Dedifferentiated amniotic fluid mesenchymal stem cell (primary cell): Measurements from ENCODE around the gene LSM3.

Experiments used
- DNase-seq: peaks from one replicate; pipeline ENCODE4 v3.0.0-alpha.2; 2016; ENCODE audit errors: extremely low spot score

LSM3 gene

DNA sequence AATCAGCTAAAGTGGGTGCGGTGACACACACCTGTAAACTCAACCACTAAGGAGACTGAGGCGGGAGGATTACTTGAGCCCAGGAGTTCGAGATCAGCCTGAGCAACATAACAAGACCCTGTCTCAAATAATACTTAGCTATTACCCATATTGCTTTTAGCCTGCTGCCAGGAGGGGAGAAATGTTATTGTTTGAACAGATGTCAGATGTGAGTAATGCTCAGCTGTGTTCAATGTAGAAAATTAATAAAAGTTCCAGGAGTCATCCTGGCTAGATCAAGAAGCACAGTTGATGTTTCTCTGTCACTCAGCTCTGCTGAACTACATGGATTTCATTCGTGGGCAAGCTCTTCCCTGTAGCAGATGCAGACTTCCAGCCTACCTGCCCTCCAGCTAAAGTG lies 22.2 kb downstream of the LSM3 start:
- no peak for DNase-seq

DNA sequence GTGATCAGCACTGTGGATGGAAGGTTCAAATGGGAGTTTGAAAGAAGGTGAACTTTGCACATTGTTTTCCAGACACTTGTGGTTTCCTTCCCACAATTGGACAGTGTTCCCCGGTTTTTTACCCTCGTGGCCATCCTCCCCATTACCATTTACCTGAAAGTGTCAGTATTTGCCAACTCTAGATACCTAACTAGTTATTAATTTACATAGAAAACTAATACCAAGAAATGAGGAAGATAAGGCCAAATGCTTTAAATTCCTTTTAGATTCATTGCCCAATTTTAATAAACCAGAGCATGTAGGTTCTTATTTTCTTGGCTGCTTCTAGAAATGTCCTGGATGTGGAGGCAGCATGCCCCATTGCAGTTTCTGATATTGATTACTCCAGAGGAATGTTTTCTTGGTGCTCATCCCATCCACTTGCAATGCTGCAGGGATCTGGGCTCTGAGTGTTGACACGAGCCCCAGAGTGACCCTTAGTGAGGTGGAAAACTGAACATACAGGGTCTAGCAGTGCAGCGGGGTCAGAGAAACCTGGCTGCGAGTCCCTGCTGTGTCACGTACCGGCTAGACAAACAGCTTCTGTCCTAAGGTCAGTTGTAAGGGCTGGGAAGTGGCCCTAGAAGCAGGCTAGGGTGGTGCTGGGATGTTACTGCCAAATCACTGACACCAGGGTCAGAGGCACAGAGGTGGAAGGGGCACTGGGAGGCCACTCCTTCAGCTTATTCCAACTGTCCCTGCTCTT lies 23.5 kb downstream of the LSM3 start:
- no peak for DNase-seq

DNA sequence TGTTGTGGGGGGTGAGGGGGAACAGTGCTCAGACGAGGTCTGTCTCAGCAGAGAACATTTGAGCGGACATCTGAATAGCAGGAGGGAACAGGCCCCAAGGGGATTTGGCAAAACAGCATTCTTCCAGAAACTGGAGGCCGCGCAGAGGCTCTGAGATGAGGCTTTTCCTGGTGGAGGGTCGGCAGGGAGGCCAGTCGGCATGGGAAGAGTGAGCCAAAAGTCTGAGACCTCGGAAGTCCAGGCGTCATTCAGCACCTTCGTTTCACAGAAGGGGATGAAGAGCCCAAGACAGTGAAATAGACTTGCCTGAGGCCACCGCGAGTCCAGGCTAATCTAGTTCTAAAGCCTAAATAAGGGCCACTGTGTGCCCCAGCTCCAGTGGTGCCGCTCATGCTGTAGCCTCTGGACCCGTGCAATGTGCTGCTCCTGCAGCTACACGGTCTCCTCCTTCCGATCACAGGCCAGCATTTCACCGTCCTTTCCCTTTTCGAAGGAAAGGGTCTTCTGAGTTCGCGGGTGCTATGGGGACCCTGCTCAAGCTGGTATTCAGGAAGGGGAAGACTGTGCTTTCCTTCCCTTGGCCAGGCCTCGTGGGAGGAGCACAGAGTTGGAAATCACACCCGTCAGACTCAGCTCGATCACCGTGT lies 24.4 kb downstream of the LSM3 start:
- no peak for DNase-seq

DNA sequence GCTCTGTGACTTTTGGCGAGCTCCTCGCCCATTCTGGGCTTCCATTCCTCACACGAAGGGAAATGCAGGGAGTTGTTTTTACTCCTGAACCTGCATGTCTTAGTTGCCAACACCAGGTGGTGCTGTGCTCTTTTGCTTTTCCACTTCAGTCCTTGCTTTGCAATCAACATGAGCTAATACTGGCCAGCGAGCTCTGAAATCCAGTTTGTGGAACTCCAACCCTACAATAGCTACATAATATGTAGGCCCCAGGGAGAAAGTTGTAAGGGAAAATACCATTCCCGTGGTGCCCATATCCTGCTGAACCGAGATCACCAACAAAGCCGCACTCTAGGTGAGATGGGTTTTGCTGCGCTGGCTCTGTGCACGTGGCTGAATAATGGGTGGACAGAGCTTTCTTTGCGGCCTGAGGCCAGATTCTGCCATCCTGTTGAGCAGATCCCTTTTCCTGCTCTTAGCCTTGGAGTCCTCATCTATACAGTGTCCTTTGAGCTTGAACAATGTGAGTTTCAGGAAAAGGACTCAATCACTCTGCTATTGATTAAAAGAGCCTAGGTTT lies 25.0 kb downstream of the LSM3 start:
- peak; percentile 91 for DNase-seq

DNA sequence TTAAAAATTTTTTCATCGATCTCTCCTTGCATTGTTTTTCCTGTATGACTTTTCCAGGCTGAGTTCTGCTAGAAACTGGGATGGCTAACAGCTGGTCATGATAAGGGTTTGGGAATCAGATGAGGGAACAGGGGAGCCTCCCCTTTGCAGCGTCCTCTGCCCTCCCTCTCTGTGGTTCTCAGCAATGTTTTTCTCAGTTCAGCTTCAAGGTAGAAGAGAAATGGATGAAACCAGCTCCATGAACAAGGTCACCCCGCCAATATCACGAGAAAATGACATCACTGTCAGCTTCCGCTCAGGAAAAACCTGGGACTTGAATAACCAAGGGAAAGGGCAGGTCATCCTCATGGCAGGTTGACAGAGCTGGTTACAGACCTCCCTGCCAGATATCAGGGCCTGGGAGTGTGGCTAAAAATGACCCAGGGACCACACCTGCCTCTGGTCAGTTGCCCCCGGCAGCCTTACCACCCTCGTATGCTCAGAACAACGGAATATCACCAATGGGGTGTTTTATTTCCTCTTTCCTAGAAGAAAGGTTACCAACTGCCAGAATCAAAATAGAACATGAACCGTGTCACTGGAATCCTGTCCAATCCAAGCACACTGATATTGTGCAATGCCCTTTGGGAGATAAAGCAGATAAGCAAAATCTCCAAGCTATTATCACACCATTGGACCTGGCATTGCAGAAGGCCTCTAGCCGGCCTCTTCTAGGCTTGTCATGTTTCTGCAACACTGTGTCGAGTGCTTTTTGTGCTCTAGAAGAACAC lies 26.1 kb downstream of the LSM3 start:
- DNase-seq, result no peak

DNA sequence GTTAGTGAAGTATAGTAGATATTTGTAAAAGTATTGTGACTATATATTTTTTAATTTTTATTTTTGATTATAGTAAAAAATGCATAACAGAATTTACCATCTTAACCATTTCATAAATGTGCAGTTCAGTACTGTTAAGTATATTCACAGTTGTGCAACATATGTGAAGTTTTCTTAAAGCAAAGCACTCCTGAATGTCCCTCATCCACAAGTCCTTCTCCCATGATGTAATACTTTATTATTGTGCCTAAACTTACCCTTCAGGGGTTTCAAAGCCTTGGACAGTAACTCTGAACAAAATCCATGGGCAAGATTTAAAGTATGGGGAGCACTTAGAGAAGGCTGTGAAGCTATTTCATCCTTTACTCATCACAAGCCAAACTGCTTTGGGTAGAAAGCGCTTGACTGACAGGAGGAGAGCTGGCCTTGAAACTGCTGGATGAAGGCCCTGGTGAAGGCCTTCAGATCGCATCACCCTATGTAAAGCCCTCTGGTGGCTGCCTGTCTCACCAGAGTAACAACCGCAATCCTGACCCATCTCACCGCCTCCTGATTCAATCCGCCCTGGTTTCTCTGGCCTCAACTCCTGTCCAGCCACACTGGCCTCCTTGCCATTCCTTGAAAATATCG lies 28.0 kb downstream of the LSM3 start:
- no peak for DNase-seq

DNA sequence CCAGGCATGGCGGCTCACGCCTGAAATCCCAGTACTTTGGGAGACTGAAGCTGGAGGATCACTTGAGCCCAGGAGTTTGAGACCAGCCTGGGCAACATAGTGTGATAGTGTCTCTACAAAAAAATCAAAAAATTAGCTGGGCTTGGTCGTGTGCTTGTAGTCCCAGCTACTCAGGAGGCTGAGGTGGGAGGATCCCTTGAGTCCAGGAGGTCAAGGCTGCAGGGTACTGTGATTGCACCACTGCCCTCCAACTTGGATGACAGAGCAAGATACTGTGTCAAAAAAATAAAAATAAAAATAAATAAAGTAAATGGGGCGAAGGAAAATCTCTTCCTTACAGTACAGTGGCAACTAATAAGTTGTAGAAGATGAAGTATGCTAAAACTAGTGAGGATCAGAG lies 29.6 kb downstream of the LSM3 start:
- DNase-seq, result no peak

DNA sequence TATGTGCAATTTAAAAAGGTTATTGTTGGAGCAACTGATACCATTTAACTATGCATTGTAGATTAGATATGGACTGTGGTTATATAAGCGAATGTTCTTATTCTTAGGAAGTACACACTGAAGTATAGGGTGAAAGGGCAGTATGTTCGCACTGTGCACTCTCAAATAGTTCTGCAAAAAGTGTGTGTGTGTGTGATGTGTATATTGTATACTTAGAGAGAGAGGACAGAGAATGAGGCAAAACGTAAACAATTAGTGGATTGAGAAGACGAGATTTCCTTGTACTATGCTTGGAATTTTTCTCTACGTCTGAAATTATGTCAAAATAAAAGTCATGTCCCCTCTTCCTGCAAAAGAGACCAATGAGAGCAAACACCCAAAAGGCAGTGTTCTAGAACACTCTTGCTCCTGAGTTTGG lies 30.4 kb downstream of the LSM3 start:
- peak; percentile 44 for DNase-seq

DNA sequence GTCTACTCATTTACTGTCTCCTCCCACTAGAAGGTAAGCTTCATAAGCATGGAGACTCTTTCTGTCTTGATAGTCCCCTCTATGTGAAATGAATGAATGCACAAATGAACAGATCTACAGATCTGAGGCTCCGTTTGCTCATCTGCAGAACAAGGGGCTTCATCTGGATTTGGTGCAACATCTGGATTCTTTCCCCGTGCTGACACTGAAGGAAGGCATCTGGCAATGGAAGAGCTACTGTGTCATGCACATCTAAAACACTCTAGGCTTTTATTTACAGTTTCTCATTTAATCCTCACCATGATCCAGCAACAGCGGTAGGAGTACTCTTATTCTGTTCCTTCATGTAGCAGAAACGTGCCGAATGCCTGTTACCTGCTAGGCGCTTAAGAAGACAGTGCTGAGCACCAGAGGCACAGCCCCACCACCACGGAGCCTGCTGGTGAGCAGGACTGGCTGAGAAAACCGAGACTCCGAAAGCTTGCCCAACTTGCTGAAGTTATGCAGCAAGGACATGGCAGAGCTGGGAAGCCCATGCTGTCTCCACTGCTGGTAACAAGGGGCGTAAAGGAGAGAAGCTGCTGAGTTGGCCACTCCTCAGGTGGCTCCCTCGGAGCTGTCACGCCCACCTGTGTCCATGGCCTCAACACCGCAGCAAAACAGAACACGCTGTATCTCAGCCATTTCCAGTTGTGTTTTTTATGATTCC lies 31.1 kb downstream of the LSM3 start:
- no peak for DNase-seq

DNA sequence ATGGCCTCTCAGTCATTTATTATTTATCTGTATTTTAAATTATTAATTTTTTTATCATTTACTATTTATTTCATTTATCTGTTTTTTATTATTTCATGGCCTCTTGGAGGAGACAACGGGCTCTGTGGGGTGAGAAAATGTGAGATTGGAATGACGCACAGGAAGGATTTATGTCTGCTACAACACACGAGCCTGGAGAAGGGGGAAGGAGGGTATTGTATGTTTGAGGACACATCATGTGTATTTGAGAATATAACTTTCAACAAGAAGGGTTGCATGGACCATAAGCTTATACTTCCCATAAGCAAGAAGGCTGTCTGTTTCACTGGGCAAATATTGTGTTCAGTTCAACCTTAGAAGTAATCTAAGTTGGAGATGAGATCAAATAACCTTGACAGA lies 31.7 kb downstream of the LSM3 start:
- no peak for DNase-seq

DNA sequence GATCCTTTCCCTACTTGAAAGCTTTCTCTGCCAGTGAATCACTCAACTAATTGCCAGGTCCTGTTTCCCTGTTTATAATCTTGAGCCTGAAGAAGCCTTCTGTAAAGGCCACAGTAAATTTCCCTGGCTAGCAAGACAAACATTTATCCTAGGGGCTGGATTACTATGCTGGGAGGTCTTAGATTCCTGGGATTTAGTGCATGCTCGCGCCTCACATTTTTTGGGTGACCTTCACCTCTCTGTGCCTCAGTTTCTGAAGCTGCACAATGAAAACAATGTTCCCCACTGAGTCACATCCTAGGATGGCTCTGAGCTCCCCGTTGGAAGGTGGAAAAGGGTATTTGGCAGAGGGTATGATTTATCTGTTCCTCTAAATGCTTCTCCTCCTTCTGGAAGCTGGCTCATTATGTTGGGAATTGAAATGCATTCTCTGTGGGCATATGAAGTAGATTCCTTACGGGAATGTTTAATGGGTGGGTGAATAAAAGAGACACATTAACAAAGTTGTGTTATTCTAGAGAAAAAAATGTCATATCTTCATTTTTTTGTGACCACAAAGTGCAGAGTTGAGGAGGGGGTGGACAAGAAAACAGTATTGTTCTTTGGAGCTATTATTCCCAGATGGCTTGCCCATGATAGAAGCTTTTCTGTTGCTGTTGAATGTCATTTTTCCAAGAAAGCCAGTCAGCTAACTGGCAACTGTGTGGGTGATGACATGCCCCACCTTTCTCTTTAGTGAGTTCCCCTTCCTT lies 32.4 kb downstream of the LSM3 start:
- peak; percentile 42 for DNase-seq

DNA sequence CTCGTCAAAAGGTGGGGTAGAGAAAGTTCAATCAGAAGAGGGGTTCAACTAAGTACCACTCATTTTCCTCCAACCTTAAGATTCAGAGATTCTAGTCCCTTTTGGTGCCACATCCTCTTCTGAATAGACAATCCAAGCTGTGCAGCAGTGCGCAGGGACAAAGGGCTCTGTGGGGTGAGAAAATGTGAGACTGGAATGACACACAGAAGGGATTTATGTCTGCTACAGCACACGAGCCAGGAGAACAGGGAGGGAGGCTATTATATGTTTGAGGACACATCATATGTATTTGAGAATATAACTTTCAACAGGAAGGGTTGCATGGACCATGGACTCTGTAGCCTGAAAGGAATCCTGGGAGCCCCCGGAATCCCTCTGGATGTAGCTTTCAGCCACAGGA lies 33.0 kb downstream of the LSM3 start:
- no peak for DNase-seq

DNA sequence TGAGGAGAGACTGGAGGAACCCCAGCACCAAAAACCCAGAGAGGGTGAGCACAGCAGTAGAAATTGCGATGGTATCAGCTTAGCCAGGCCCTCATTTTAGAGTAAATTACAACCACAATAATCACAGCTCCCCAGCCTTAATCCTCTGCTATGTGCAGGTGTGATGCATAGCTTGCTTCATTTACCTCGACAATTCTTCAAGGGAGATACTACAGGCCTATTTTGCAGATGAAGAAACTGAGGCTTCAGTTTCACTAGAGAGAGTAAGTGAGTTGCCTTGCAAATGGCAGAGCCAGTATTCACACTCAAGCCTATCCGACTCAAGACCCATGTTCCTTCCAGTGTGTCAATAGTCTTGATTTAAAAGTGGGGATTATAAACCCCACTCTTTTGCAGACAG lies 33.4 kb downstream of the LSM3 start:
- DNase-seq, result no peak

DNA sequence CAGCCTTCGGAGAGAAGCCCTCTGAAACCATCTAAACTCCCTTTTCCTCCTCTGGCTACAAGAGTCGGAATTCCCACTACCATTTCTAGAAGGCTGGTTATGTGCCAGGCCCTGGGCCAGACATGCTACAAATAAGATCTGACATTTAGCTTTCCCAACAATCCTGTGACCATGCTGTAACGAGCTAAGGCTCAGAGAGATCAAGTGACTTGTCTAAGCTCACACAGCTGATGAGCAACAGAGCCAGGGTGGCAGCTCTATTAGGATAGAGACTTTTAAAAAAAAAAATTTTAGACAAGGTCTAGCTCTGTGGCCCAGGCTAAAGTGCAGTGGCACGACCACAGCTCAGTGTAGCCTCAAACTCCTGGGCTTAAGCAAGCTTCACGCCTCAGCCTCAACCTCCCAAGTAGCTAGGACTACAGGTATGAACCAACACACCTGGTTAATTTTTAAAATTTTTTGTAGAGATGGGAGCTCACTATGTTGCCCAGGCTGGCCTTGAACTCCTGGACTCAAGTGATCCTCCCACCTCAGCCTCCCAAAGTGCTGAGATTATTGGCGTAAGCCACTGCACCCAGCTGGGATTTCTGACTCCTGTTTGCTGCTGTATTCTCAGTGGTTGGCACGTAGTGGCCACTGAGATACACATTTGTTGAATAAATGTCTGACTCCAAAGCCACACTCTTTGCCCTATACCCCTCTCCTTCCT lies 34.6 kb downstream of the LSM3 start:
- no peak for DNase-seq

DNA sequence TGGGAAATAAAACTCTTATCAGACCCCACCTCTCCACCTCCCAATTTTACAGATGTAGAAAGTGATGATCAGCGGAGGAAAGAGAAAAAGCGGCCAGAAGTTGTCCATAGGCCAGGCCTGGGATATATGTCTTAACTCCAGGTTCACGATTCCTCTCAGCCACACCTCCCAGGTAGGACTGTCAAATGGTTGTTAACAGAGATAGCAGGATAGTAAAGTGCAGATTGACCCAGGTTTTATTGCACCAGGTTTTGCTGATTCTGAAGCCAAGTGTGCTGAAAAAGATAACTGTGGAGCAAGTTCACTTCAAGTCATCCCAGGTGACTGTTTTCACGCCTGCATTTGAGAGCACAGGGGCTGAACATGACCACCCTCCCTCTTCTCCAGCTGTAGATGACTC lies 36.1 kb downstream of the LSM3 start:
- DNase-seq, result no peak

DNA sequence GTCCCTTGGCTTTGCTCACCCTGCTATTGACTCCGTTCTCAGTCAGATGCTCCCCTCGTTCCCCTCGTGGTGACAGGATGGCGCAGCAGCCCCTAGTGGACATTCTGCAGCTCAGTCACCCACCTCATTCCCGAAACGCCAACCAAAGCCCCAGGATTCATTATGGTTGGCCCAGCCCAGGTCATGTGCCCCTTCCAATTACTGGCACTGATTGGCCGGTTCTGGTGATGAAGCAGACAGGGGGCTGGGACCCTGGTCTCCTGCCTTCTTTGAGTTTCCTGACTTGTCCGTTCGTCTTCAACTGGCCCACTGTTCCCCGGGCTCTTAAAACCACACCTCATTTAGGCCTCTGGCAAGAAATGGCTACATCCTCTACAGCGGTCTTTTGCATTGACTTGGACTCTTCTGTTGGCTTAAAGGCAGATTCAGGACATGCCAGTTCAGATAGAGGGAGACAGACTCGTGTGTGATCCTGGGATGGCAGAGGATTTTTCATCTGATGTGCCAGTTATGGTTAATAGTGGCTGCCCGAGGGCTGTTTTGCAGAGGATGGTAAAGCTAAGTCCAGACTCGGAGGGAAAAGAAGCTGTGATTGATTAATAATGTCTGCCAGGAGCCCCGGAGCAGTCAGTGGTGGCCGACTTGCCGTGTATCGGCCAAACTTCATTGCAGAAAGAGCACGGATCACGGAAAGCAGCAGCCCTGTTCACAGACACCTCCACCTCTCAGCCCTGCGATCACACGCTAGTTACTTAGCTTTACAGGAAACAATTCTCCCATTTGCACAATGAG lies 37.8 kb downstream of the LSM3 start:
- no peak for DNase-seq

DNA sequence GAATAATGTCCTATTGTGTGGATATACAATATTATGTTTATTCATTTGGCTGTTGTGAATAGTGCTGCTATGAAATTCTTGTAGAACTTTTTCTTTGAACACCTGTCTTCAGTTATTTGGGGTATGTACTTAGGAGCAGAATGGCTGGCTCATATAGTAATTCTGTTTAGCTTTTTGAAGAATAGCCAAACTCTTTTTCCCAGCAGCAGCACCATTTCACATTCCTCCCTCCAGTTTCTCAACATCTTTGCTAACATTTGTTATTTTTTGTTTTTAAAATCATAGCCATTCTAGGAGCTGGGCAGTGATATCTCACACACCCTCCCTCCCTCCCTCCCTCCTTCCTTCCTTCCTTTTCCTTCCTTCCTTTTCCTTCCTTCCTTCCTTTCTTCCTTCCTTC lies 39.7 kb downstream of the LSM3 start:
- DNase-seq, result no peak

DNA sequence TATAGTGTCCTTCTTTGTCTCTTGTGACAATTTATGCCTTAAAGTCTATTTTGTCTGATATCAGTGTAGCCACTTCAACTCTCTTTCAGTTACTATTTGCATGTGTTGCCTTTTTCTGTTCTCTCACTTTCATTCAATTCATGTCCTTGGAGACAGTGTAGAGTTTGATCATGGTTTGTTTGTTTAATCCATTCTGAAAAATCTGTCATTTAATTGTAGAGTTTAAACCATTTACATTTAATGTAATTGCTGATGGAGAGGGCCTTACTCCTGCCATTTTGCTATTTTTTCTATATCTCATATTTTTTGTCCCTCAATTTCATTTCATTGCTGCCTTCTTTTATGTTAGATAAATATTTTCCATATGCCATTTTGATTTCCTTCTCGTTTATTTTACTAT lies 42.3 kb downstream of the LSM3 start:
- no peak for DNase-seq

DNA sequence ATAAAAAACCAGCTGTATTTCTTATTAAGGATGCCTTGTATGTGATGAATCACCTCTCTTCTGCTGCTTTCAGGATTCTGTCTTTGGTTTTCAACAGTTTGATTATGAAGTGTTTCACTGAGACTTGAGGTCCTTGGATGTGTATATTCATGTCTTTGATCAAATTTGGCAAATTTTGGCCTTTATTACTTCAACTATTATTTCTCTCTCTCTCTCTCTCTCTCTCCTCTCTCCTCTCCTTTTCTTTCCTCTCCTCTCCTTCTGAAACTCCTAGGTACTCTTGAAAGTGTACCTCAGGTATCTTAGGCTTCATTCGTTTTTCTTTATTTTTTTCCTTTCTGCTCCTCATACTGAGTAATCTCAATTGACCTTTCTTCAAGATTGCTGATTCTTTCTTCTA lies 43.3 kb downstream of the LSM3 start:
- no peak for DNase-seq
